ENCODE results near the gene CTSS.

Gene CTSS

GRCh38 chr1:150696590-150696989, 69.0 kb downstream of the CTSS start:
- DNase-seq, result no peak

- DNase-seq, result no peak
These were observed 69.4 kb downstream of the CTSS start for GRCh38 chr1:150696162-150696561.

- no peak for DNase-seq
These were observed 70.0 kb downstream of the CTSS start for GRCh38 chr1:150695561-150695960.

- DNase-seq, result no peak
These were observed 72.9 kb downstream of the CTSS start for GRCh38 chr1:150692720-150693119.

GRCh38 chr1:150688763-150689162, 76.8 kb downstream of the CTSS start:
- no peak for DNase-seq

GRCh38 chr1:150686275-150686674, 79.3 kb downstream of the CTSS start:
- DNase-seq, result no peak

GRCh38 chr1:150683914-150684313, 81.7 kb downstream of the CTSS start:
- DNase-seq, result no peak
